ENCODE data around the gene TSPAN3.

TSPAN3 gene

DNA sequence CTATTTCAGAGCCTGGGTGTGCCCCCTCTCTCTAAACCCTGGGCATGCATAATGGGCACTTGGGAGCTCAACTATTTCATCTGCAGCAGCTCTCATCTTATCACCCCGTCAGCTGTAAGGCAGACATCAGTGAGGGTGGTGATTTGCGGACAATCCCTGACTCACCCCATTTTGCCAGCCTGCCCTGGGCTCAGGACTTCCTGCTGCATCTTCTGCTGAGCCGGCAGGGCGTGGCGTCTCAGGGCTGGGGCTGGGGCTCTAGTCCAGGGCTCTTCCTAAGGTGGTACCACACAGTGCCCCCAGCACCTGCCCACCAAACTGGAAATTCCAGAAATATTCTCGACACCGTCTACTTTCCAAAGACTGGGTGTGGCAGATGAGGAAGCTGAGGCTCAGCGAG, 76.9 kb downstream of the TSPAN3 start:
- H3K27me3 ChIP-seq (ENCODE audit: control insufficient read depth, low read length): no peaks in the 10 kb centered on the region
- H3K36me3 ChIP-seq (ENCODE audit: control insufficient read depth, low read length): no peaks in the 10 kb centered on the region
- H3K79me2 ChIP-seq (ENCODE audit: control insufficient read depth, low read length): peaks cover 6% of the 10 kb centered on the region
- H3F3A ChIP-seq (ENCODE audit: control insufficient read depth, insufficient read depth): no peaks in the 10 kb centered on the region
- no peaks in the 10 kb centered on the region for H4K20me1 ChIP-seq (ENCODE audit: control insufficient read depth, insufficient read depth, low read depth, low read length)
- no peak overlapping the region for H3K27ac ChIP-seq (ENCODE audit: low read depth, low read length)
- H3K4me1 ChIP-seq (ENCODE audit: control insufficient read depth, low read length): peaks cover 27% of the 10 kb centered on the region
- H3K4me3 ChIP-seq (ENCODE audit: low read length): no peak overlapping the region
- H3K4me2 ChIP-seq (ENCODE audit: low read length): no peak overlapping the region
- TF ChIP-seq EZH2phosphoT487 (IDR thresholded peaks at IDR 0.05; ENCODE audit: borderline replicate concordance, low read length): no peak
- TF ChIP-seq, protein P1, sequence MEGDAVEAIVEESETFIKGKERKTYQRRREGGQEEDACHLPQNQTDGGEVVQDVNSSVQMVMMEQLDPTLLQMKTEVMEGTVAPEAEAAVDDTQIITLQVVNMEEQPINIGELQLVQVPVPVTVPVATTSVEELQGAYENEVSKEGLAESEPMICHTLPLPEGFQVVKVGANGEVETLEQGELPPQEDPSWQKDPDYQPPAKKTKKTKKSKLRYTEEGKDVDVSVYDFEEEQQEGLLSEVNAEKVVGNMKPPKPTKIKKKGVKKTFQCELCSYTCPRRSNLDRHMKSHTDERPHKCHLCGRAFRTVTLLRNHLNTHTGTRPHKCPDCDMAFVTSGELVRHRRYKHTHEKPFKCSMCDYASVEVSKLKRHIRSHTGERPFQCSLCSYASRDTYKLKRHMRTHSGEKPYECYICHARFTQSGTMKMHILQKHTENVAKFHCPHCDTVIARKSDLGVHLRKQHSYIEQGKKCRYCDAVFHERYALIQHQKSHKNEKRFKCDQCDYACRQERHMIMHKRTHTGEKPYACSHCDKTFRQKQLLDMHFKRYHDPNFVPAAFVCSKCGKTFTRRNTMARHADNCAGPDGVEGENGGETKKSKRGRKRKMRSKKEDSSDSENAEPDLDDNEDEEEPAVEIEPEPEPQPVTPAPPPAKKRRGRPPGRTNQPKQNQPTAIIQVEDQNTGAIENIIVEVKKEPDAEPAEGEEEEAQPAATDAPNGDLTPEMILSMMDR (IDR thresholded peaks at IDR 0.05; ENCODE audit: low read depth, low read length, poor library complexity, severe bottlenecking): no peak
- no peaks in the 10 kb centered on the region for H3K9me3 ChIP-seq (ENCODE audit: control insufficient read depth, insufficient read depth, low read length)
- H3K9me2 ChIP-seq (replicated peaks; ENCODE audit: control insufficient read depth, low read length): no peaks in the 10 kb centered on the region

DNA sequence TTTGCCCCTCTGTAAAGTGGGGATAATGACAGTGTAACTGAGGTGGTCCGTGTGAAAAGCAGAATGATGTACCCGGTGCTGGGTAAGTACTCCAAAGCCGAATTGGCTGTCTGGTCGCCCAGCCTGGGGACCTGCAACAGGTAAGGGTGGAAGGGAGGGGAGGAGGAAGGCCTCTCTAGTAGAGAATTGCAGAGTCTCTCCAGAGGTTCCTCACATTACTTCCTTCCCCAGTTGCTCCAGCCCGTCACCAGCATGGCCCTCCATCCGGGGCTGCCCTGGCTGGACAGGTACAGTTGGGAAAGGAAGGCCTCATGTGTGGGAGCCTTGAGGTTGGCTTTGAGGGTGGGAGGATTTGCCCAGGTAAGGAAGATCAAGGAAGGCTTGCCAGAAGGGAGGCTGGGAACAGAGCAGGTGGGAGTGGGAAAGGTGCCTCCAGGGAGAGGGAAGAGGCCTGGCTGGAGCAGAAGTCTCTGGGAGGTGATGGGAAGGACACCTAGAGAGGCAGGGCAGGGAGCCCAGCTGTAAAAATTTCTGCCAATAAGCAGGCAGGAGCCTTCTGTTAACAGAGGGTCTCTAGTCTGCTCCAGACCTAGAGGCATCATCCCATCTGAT, 77.7 kb downstream of the TSPAN3 start:
- Histone ChIP-seq H3K27me3 (ENCODE audit: control insufficient read depth, low read length) (no peaks in the 10 kb centered on the region), H3K27ac (ENCODE audit: low read depth, low read length) (no peak overlapping the region), H3K4me1 (ENCODE audit: control insufficient read depth, low read length) (peaks cover 35% of the 10 kb centered on the region), H3K9me3 (ENCODE audit: control insufficient read depth, insufficient read depth, low read length) (no peaks in the 10 kb centered on the region), H3K79me2 (ENCODE audit: control insufficient read depth, low read length) (peaks cover 6% of the 10 kb centered on the region), H3K4me2 (ENCODE audit: low read length) (no peak overlapping the region), H3K36me3 (ENCODE audit: control insufficient read depth, low read length) (no peaks in the 10 kb centered on the region), H3K4me3 (ENCODE audit: low read length) (no peak overlapping the region), H3K9me2 (replicated peaks; ENCODE audit: control insufficient read depth, low read length) (no peaks in the 10 kb centered on the region), H3F3A (ENCODE audit: control insufficient read depth, insufficient read depth) (no peaks in the 10 kb centered on the region), H4K20me1 (ENCODE audit: control insufficient read depth, insufficient read depth, low read depth, low read length) (no peaks in the 10 kb centered on the region)
- TF ChIP-seq, protein P1 (IDR thresholded peaks at IDR 0.05; ENCODE audit: low read depth, low read length, poor library complexity, severe bottlenecking): no peak
- no peak for TF ChIP-seq EZH2phosphoT487 (IDR thresholded peaks at IDR 0.05; ENCODE audit: borderline replicate concordance, low read length)

DNA sequence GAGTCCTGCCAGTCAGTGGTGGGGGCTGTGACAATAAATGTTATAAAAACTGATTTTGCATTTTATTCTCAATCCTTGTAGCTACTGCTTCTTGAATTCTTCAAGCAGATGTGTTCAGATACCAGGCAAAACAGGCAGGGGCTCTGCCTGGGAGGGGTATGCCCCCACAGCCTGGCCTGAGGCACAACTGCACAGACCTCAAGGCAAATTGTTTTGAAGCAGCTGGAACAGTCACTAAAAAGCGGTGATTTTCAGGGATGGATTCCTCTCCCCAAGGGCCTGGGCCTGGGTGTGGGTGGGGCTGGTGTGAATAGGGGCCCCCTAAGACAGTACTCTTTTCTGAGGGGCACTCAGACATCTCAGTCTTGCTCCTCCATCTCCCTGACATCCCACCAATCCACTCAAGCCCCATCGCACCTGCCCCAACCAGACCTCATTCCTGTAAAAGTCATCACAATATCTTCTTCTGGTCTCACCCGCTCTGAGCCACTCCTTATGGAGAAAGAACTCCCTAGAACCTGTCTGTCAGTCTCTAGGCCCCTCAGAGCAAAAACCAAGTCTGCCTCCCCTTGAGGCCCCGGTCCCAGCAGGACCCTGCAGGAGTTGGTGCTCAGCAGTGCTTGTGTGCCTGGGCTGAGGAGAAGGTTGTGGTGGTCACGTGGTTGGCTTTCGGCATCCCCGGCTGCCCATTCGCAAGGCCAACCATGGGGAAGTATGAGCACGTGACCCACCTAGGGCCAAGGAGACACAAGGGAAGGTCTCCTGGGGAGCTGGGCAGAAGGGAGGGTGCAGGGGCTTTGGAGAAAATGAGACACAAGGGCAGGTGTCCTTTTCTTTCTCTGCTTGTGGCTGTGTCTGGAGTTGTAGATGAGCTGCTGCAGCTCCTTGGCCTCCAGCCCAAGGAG, 78.9 kb downstream of the TSPAN3 start:
- peaks cover 6% of the 10 kb centered on the region for H3K79me2 ChIP-seq (ENCODE audit: control insufficient read depth, low read length)
- H3K27me3 ChIP-seq (ENCODE audit: control insufficient read depth, low read length): no peaks in the 10 kb centered on the region
- H3F3A ChIP-seq (ENCODE audit: control insufficient read depth, insufficient read depth): no peaks in the 10 kb centered on the region
- H3K36me3 ChIP-seq (ENCODE audit: control insufficient read depth, low read length): no peaks in the 10 kb centered on the region
- no peaks in the 10 kb centered on the region for H3K9me2 ChIP-seq (replicated peaks; ENCODE audit: control insufficient read depth, low read length)
- H3K4me1 ChIP-seq (ENCODE audit: control insufficient read depth, low read length): peaks cover 41% of the 10 kb centered on the region
- no peaks in the 10 kb centered on the region for H4K20me1 ChIP-seq (ENCODE audit: control insufficient read depth, insufficient read depth, low read depth, low read length)
- H3K9me3 ChIP-seq (ENCODE audit: control insufficient read depth, insufficient read depth, low read length): no peaks in the 10 kb centered on the region
- H3K4me2 ChIP-seq (ENCODE audit: low read length): no peak overlapping the region
- TF ChIP-seq, protein P1 (IDR thresholded peaks at IDR 0.05; ENCODE audit: low read depth, low read length, poor library complexity, severe bottlenecking): no peak
- no peak for TF ChIP-seq EZH2phosphoT487 (IDR thresholded peaks at IDR 0.05; ENCODE audit: borderline replicate concordance, low read length)
- H3K27ac ChIP-seq (ENCODE audit: low read depth, low read length): no peak overlapping the region
- no peak overlapping the region for H3K4me3 ChIP-seq (ENCODE audit: low read length)

Measured in DOHH2 (cell line).